ENCODE data around the gene ACSF2. TPM values are rescaled to one million over a fixed set of nuclear protein-coding genes. Genes with fewer than 3 reads are reported as not detected.

ACSF2 gene
- polyA plus RNA-seq, 1 donor from 2014 or later, result not detected

DNA sequence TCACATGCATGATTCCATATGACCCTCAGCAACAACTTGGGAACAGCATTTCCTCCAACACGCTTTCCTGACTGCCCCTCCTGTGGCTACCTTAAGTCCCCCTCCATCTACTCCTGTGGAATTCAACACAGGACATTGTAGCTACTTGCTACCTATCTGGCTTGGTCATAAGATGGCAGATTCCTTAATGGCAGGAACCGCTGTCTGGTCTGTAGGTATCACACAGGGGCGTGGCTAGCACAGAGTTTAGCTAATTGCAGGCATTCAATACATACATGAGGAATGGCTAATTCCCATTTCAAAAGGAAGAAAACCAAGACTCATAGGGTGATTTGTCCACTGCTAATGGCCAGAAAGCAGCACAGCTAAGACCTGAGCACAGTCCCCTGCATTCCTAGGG lies 37.3 kb upstream of the ACSF2 start:
- H3K36me3 ChIP-seq (ENCODE audit: insufficient read depth, low read length), result no peaks in the 10 kb centered on the region

GRCh38 chr17:50389534-50389933 lies 36.5 kb upstream of the ACSF2 start:
- no peaks in the 10 kb centered on the region for H3F3A ChIP-seq (ENCODE audit: insufficient read depth, low read length, poor library complexity, severe bottlenecking)
- H3K79me2 ChIP-seq (replicated peaks; ENCODE audit: insufficient read depth, low read length), result no peaks in the 10 kb centered on the region
- H3K4me3 ChIP-seq (ENCODE audit: low read length), result no peak overlapping the region
- H4K20me1 ChIP-seq (ENCODE audit: insufficient read depth), result no peaks in the 10 kb centered on the region
- no peak overlapping the region for H3K4me2 ChIP-seq (ENCODE audit: low read length)
- H2AFZ ChIP-seq (ENCODE audit: low read depth, low read length), result no peak overlapping the region
- no peaks in the 10 kb centered on the region for H3K27me3 ChIP-seq (ENCODE audit: insufficient read depth, low read depth, low read length)
- H3K27ac ChIP-seq (ENCODE audit: low read length), result no peak overlapping the region
- no peaks in the 10 kb centered on the region for H3K9me3 ChIP-seq (ENCODE audit: low read length)
- no peak overlapping the region for H3K9ac ChIP-seq (ENCODE audit: low read length)
- H3K36me3 ChIP-seq (ENCODE audit: insufficient read depth, low read length), result no peaks in the 10 kb centered on the region
- TF ChIP-seq SMC3 (conservative IDR thresholded peaks at IDR 0.05; ENCODE audit: poor library complexity) (no peak), RAD21 (conservative IDR thresholded peaks at IDR 0.05) (no peak), MXI1 (conservative IDR thresholded peaks at IDR 0.05; ENCODE audit: poor library complexity, severe bottlenecking) (no peak), EP300 (conservative IDR thresholded peaks at IDR 0.05; ENCODE audit: poor library complexity, severe bottlenecking) (no peak), EZH2 (IDR thresholded peaks at IDR 0.05; ENCODE audit: borderline replicate concordance, insufficient read depth, low read length, poor library complexity, severe bottlenecking) (no peak), TAF1 (IDR thresholded peaks at IDR 0.05; ENCODE audit: low read depth) (no peak)
- TF ChIP-seq, protein P1, sequence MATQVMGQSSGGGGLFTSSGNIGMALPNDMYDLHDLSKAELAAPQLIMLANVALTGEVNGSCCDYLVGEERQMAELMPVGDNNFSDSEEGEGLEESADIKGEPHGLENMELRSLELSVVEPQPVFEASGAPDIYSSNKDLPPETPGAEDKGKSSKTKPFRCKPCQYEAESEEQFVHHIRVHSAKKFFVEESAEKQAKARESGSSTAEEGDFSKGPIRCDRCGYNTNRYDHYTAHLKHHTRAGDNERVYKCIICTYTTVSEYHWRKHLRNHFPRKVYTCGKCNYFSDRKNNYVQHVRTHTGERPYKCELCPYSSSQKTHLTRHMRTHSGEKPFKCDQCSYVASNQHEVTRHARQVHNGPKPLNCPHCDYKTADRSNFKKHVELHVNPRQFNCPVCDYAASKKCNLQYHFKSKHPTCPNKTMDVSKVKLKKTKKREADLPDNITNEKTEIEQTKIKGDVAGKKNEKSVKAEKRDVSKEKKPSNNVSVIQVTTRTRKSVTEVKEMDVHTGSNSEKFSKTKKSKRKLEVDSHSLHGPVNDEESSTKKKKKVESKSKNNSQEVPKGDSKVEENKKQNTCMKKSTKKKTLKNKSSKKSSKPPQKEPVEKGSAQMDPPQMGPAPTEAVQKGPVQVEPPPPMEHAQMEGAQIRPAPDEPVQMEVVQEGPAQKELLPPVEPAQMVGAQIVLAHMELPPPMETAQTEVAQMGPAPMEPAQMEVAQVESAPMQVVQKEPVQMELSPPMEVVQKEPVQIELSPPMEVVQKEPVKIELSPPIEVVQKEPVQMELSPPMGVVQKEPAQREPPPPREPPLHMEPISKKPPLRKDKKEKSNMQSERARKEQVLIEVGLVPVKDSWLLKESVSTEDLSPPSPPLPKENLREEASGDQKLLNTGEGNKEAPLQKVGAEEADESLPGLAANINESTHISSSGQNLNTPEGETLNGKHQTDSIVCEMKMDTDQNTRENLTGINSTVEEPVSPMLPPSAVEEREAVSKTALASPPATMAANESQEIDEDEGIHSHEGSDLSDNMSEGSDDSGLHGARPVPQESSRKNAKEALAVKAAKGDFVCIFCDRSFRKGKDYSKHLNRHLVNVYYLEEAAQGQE (IDR thresholded peaks at IDR 0.05; ENCODE audit: borderline replicate concordance), result no peak
- no peaks in the 10 kb centered on the region for H3K9me2 ChIP-seq (ENCODE audit: insufficient read depth, low read length)

More for the DNA sequence above, 37.3 kb upstream of the ACSF2 start:
- no peak overlapping the region for H3K4me3 ChIP-seq (ENCODE audit: low read length)
- no peaks in the 10 kb centered on the region for H3K9me2 ChIP-seq (ENCODE audit: insufficient read depth, low read length)
- no peaks in the 10 kb centered on the region for H4K20me1 ChIP-seq (ENCODE audit: insufficient read depth)
- H3K9ac ChIP-seq (ENCODE audit: low read length), result no peak overlapping the region
- no peaks in the 10 kb centered on the region for H3K9me3 ChIP-seq (ENCODE audit: low read length)
- no peak overlapping the region for H3K4me2 ChIP-seq (ENCODE audit: low read length)
- H3F3A ChIP-seq (ENCODE audit: insufficient read depth, low read length, poor library complexity, severe bottlenecking), result no peaks in the 10 kb centered on the region
- TF ChIP-seq CTCF (IDR thresholded peaks at IDR 0.05; ENCODE audit: poor library complexity, severe bottlenecking) (no peak), RAD21 (conservative IDR thresholded peaks at IDR 0.05) (no peak), SMC3 (conservative IDR thresholded peaks at IDR 0.05; ENCODE audit: poor library complexity) (no peak), EP300 (conservative IDR thresholded peaks at IDR 0.05; ENCODE audit: poor library complexity, severe bottlenecking) (no peak), MXI1 (conservative IDR thresholded peaks at IDR 0.05; ENCODE audit: poor library complexity, severe bottlenecking) (no peak), POLR2AphosphoS5 (IDR thresholded peaks at IDR 0.05) (no peak), TAF1 (IDR thresholded peaks at IDR 0.05; ENCODE audit: low read depth) (no peak), EZH2 (IDR thresholded peaks at IDR 0.05; ENCODE audit: borderline replicate concordance, insufficient read depth, low read length, poor library complexity, severe bottlenecking) (no peak)
- TF ChIP-seq, protein P1 (IDR thresholded peaks at IDR 0.05; ENCODE audit: borderline replicate concordance), result no peak
- H3K27ac ChIP-seq (ENCODE audit: low read length), result no peak overlapping the region
- no peak overlapping the region for H2AFZ ChIP-seq (ENCODE audit: low read depth, low read length)
- H3K79me2 ChIP-seq (replicated peaks; ENCODE audit: insufficient read depth, low read length), result no peaks in the 10 kb centered on the region
- no peaks in the 10 kb centered on the region for H3K27me3 ChIP-seq (ENCODE audit: insufficient read depth, low read depth, low read length)

Data from neural cell (in vitro differentiated cells).